ENCODE measurements around the gene RNF38.
"Not testable (repeated sequence)": the region's sequence is repeated elsewhere in the genome, so short reads cannot be mapped to it uniquely, and the experiment has no call there.

DNA sequence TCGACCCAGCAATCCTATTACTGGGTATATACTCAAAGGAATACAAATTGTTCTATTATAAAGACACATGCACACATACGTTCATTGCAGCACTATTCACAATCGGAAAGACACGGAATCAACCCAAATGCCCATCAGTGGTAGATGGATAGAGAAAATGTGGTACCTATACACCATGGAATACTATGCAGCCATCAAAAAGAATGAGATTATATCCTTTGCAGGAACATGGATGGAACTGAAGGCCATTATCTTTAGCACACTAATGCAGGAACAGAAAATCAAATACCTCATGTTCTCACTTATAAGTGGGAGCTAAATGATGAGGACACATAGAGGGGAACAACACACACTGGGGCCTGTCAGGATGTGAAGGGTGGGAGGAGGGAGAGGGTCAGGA lies 78.2 kb downstream of the RNF38 start:
- TF ChIP-seq, protein P1, sequence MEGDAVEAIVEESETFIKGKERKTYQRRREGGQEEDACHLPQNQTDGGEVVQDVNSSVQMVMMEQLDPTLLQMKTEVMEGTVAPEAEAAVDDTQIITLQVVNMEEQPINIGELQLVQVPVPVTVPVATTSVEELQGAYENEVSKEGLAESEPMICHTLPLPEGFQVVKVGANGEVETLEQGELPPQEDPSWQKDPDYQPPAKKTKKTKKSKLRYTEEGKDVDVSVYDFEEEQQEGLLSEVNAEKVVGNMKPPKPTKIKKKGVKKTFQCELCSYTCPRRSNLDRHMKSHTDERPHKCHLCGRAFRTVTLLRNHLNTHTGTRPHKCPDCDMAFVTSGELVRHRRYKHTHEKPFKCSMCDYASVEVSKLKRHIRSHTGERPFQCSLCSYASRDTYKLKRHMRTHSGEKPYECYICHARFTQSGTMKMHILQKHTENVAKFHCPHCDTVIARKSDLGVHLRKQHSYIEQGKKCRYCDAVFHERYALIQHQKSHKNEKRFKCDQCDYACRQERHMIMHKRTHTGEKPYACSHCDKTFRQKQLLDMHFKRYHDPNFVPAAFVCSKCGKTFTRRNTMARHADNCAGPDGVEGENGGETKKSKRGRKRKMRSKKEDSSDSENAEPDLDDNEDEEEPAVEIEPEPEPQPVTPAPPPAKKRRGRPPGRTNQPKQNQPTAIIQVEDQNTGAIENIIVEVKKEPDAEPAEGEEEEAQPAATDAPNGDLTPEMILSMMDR (IDR thresholded peaks at IDR 0.05; ENCODE audit: extremely low read depth in 1 of 2, insufficient read depth in 1 of 2, low read depth in 1 of 2, low read length in 2 of 2), result not testable (repeated sequence)
- TF ChIP-seq MYC (IDR thresholded peaks at IDR 0.05; ENCODE audit: low read depth, low read length); POLR2A (IDR thresholded peaks at IDR 0.05; ENCODE audit: low read depth, low read length); POLR2AphosphoS5 (IDR thresholded peaks at IDR 0.05; ENCODE audit: insufficient read depth, low read depth, low read length); EZH2 (IDR thresholded peaks at IDR 0.05; ENCODE audit: borderline replicate concordance, low read depth, low read length, severe bottlenecking); FOS (IDR thresholded peaks at IDR 0.05; ENCODE audit: borderline replicate concordance, insufficient read depth, low read length); JUN (IDR thresholded peaks at IDR 0.05; ENCODE audit: borderline replicate concordance, insufficient read depth, insufficient read length, low read depth): not testable (repeated sequence)
- TF ChIP-seq, protein P2, sequence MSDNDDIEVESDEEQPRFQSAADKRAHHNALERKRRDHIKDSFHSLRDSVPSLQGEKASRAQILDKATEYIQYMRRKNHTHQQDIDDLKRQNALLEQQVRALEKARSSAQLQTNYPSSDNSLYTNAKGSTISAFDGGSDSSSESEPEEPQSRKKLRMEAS (IDR thresholded peaks at IDR 0.05; ENCODE audit: insufficient read depth, insufficient read length), result not testable (repeated sequence)
